ENCODE data around the gene KLHL22.

The KLHL22 gene

DNA sequence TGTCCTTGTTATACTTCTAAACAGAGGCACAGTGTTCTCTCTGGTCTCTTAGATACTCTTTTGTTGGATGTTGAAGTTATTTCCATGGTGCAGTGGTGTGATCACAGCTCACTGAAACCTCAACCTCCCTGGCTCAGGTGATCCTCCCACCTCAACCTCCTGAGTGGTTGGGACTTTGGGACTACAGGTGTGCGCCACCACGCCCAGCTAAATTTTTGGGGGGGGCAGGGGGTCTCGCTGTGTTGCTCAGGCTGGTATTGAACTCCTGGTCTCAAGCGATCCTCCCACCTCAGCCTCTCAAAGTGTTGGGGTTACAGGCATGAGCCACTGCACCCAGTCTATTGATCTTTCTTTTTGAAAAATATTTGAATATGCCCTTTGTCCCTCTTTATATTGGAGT, 86.7 kb downstream of the KLHL22 start:
- TF ChIP-seq, protein P1, sequence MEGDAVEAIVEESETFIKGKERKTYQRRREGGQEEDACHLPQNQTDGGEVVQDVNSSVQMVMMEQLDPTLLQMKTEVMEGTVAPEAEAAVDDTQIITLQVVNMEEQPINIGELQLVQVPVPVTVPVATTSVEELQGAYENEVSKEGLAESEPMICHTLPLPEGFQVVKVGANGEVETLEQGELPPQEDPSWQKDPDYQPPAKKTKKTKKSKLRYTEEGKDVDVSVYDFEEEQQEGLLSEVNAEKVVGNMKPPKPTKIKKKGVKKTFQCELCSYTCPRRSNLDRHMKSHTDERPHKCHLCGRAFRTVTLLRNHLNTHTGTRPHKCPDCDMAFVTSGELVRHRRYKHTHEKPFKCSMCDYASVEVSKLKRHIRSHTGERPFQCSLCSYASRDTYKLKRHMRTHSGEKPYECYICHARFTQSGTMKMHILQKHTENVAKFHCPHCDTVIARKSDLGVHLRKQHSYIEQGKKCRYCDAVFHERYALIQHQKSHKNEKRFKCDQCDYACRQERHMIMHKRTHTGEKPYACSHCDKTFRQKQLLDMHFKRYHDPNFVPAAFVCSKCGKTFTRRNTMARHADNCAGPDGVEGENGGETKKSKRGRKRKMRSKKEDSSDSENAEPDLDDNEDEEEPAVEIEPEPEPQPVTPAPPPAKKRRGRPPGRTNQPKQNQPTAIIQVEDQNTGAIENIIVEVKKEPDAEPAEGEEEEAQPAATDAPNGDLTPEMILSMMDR (IDR thresholded peaks at IDR 0.05; ENCODE audit: low read depth, low read length, missing control alignments), result no peak
- in situ Hi-C loops (cut with HindIII; ENCODE audit: low sequenced_read_pairs), result no loop called here
- no peak for DNase-seq (ENCODE audit: low read depth)
- no peak overlapping the region for H3K4me3 ChIP-seq (ENCODE audit: low read depth, low read length)

DNA sequence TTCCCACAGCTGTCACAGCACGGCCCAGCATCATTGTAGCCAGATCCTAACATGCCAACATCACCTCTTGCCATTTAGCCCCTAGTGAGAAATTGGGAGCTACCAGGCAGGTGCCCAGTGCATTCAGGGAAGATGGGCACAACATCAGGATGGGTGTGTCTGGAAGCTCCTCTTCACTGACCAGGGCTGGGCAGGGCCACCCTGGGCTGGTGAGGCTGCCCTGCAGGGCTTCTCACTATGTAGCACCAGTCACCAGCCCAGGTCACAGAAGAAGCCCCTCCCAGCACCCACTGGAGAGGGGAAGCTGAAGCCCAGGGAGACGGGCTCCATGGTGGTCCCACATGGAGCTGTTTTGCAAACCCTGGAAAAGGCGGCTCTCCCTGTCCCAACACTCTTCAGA, 87.8 kb downstream of the KLHL22 start:
- no peak overlapping the region for H3K4me3 ChIP-seq (ENCODE audit: low read depth, low read length)
- in situ Hi-C loops (cut with HindIII; ENCODE audit: low sequenced_read_pairs), result no loop called here
- DNase-seq (ENCODE audit: low read depth), result no peak
- TF ChIP-seq, protein P1 (IDR thresholded peaks at IDR 0.05; ENCODE audit: low read depth, low read length, missing control alignments), result no peak

DNA sequence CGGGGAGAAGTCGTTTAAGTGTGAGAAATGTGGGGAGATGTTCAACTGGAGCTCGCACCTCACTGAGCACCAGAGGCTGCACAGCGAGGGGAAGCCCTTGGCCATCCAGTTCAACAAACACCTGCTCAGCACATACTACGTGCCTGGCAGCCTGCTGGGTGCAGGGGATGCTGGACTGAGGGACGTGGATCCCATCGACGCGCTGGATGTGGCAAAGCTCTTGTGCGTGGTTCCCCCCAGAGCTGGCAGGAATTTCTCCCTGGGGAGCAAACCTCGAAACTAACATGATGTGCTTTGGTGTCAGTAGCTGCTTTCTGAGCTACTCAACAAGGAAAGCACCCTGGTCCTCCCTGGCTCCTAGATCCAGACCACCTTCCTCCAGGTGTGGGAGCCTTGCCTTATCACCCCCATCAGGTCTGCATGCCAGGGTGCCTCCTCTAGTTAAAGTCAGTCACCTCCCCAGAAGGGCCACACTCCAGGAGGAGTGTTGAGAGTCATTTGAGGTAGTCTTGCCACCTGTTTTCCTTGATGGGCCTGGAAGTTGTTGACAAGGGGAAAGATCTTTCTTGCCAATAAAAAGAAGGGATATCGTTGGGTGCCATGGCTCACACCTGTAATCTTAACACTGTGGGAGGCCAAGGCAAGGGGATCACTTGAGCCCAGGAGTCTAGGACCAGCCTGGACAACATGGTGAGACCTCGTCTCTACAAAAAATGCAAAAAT, 88.7 kb downstream of the KLHL22 start:
- DNase-seq (ENCODE audit: low read depth), result no peak

DNA sequence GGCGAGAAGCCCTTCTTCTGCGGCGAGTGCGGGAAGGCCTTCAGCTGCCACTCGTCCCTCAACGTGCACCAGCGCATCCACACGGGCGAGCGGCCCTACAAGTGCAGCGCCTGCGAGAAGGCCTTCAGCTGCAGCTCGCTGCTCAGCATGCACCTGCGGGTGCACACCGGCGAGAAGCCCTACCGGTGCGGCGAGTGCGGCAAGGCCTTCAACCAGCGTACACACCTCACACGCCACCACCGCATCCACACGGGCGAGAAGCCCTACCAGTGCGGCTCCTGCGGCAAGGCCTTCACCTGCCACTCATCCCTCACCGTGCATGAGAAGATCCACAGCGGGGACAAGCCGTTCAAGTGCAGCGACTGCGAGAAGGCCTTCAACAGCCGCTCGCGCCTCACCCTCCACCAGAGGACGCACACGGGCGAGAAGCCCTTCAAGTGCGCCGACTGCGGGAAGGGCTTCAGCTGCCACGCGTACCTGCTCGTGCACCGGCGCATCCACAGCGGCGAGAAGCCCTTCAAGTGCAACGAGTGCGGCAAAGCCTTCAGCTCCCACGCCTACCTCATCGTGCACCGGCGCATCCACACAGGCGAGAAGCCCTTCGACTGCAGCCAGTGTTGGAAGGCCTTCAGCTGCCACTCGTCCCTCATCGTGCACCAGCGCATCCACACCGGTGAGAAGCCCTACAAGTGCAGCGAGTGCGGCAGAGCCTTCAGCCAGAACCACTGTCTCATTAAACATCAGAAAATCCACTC, 89.5 kb downstream of the KLHL22 start:
- no peak for DNase-seq (ENCODE audit: low read depth)
- H3K4me3 ChIP-seq (ENCODE audit: low read depth, low read length), result no peak overlapping the region
- in situ Hi-C loops (cut with HindIII; ENCODE audit: low sequenced_read_pairs), result no loop called here
- TF ChIP-seq, protein P1 (IDR thresholded peaks at IDR 0.05; ENCODE audit: low read depth, low read length, missing control alignments), result no peak

More for the DNA sequence above, 88.7 kb downstream of the KLHL22 start:
- TF ChIP-seq, protein P1 (IDR thresholded peaks at IDR 0.05; ENCODE audit: low read depth, low read length, missing control alignments), result no peak
- in situ Hi-C loops (cut with HindIII; ENCODE audit: low sequenced_read_pairs), result no loop called here
- H3K4me3 ChIP-seq (ENCODE audit: low read depth, low read length), result no peak overlapping the region

DNA sequence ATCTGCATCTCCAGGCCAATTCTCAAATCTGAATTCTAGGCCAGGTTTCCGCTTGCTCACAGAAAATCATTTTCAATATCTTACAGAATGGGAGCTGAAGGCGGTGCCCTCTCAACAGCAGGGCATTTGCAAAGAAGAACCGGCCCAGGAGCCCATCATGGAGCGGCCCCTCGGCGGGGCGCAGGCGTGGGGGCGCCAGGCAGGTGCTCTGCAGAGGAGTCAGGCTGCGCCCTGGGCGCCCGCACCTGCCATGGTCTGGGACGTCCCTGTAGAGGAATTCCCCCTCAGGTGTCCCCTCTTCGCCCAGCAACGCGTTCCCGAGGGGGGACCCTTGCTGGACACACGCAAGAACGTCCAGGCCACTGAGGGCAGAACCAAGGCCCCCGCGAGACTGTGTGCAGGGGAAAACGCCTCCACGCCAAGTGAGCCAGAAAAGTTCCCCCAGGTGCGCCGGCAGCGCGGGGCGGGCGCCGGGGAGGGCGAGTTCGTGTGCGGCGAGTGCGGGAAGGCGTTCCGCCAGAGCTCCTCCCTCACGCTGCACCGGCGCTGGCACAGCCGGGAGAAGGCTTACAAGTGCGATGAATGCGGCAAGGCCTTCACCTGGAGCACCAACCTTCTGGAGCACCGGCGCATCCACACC, 90.2 kb downstream of the KLHL22 start:
- H3K4me3 ChIP-seq (ENCODE audit: low read depth, low read length), result no peak overlapping the region
- DNase-seq (ENCODE audit: low read depth), result no peak
- in situ Hi-C loops (cut with HindIII; ENCODE audit: low sequenced_read_pairs), result no loop called here
- TF ChIP-seq, protein P1 (IDR thresholded peaks at IDR 0.05; ENCODE audit: low read depth, low read length, missing control alignments), result no peak

DNA sequence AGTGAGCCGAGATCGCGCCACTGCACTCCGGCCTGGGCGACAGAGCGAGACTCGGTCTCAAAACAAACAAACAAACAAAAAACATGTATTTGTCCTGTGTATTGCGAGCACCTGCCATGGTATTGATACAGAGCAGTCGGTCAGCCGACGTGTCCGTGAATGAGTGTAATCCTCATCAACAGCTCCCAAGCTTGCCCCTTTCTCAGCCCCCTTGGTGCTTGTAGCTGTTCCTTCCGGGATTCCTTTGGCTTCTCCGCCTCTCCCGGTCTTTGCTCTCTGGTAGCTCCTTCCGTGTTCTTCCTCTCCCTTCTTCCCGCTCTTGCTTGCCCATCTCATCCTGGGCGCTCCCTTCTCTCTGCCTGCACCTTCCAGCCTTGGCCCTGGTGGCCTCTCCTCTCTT, 90.7 kb downstream of the KLHL22 start:
- DNase-seq (ENCODE audit: low read depth), result no peak
- TF ChIP-seq, protein P1 (IDR thresholded peaks at IDR 0.05; ENCODE audit: low read depth, low read length, missing control alignments), result no peak
- no peak overlapping the region for H3K4me3 ChIP-seq (ENCODE audit: low read depth, low read length)
- in situ Hi-C loops (cut with HindIII; ENCODE audit: low sequenced_read_pairs), result no loop called here
